Loucy (cell line): ENCODE data around the gene GDF9.

Source experiments
- H2AFZ ChIP-seq: fragments of 200-600 bp; sonication (generic); 2 replicates; pipeline ENCODE4 v1.6.0; 2016; ENCODE audit warnings: antibody characterized with exemption, mild to moderate bottlenecking, low read length, moderate library complexity
- H3F3A ChIP-seq: fragments of 200-600 bp; 2 replicates; pipeline ENCODE4 v1.6.0; 2016; ENCODE audit warnings: antibody characterized with exemption, low read depth, mild to moderate bottlenecking
- H3K27me3 ChIP-seq: fragments of 200-600 bp; sonication (generic); 2 replicates; pipeline ENCODE4 v1.6.1; 2014; ENCODE audit warnings: low read length, mild to moderate bottlenecking; ENCODE audit not compliant: insufficient read depth, poor library complexity, severe bottlenecking
- H3K36me3 ChIP-seq: fragments of 200-600 bp; sonication (generic); 2 replicates; pipeline ENCODE4 v1.6.1; 2016; ENCODE audit warnings: low read length; ENCODE audit not compliant: insufficient read depth
- H3K4me1 ChIP-seq: fragments of 200-600 bp; sonication (generic); 2 replicates; pipeline ENCODE4 v1.5.1; 2014; ENCODE audit warnings: low read length, mild to moderate bottlenecking; ENCODE audit not compliant: insufficient read depth, poor library complexity, severe bottlenecking
- H3K4me2 ChIP-seq: fragments of 200-600 bp; sonication (generic); 2 replicates; pipeline ENCODE4 v1.6.0; 2014; ENCODE audit warnings: antibody characterized with exemption, low read length, low read depth, mild to moderate bottlenecking; ENCODE audit not compliant: poor library complexity, severe bottlenecking
- H3K4me3 ChIP-seq: fragments of 200-600 bp; sonication (generic); 2 replicates; pipeline ENCODE4 v1.5.1; 2014; ENCODE audit warnings: low read length, mild to moderate bottlenecking, mixed read lengths; ENCODE audit not compliant: poor library complexity, severe bottlenecking
- H3K79me2 ChIP-seq: fragments of 200-600 bp; sonication (generic); 2 replicates; pipeline ENCODE4 v1.6.1; 2014; ENCODE audit warnings: low read length; ENCODE audit not compliant: insufficient read depth
- H3K9ac ChIP-seq: fragments of 200-600 bp; sonication (generic); 2 replicates; pipeline ENCODE4 v1.6.0; 2014; ENCODE audit warnings: mild to moderate bottlenecking, low read depth, low read length, moderate library complexity; ENCODE audit not compliant: poor library complexity, severe bottlenecking
- H3K9me2 ChIP-seq: fragments of 200-600 bp; sonication (generic); replicated peaks from 2 replicates; pipeline ENCODE4 v1.6.1; 2016; ENCODE audit warnings: low read depth, low read length, mixed read lengths
- H3K9me3 ChIP-seq: fragments of 200-600 bp; sonication (generic); 2 replicates; pipeline ENCODE4 v1.6.1; 2014; ENCODE audit warnings: mild to moderate bottlenecking, antibody characterized with exemption, low read length, low read depth; ENCODE audit not compliant: insufficient read depth
- H4K20me1 ChIP-seq: fragments of 200-600 bp; sonication (generic); 2 replicates; pipeline ENCODE4 v1.6.0; 2014; ENCODE audit warnings: antibody characterized with exemption, low read length, mild to moderate bottlenecking; ENCODE audit not compliant: insufficient read depth, poor library complexity, severe bottlenecking
- EZH2phosphoT487 ChIP-seq: fragments of 200-600 bp; IDR thresholded peaks from 2 replicates; pipeline ENCODE4 v1.6.1; 2018; ENCODE audit warnings: antibody characterized with exemption, mild to moderate bottlenecking, moderate library complexity, borderline replicate concordance
- TF ChIP-seq, protein P1 (sequence below): fragments of 200-600 bp; sonication (generic); conservative IDR thresholded peaks from 2 replicates; pipeline ENCODE4 v1.5.1; 2014; ENCODE audit warnings: mild to moderate bottlenecking, antibody characterized with exemption, low read length

Gene GDF9

DNA sequence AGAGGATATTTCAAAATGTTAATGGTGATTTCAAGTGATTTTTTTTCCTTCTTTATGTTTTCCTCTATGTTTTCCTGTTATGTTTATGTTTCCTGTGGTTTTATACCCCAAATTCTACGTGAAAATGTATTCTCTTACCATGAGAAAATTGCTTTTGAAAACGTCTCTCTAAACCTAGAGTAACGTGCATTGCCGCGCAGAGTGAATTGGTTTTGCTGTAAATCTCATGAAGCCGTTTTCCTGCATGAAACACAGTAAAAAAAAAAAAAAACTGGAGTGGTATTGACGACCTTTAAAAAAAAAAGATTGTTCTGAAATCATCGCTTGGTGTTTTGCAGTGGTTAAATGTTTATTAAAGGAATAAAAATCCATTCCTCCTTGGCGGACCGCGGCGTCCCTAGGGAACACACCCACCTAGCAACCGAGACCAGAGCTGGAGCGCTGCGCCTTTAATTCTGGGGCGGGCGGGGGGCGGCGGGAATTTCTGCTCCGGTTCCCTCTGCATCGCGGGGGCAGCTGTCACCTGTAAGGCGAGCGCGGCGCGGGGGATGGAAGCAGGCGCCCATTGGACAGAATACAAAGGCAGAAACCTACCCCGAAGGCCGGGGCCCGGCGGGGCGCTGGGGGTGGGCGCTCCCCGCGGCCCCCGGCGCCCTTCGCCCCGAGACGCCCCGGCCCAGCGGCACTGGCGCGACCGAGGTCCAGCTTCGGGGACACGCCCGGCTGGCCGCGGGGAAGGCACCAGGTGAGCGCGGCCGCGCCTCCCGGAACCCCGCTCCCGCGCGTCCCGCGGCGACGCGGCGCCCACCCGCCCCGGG lies 53.3 kb downstream of the GDF9 start, which contains the start of gene SOWAHA:
TSS of gene SOWAHA (plus strand) at position 522 of the 818 bp plus-strand sequence. CDS start 320 bp downstream, outside the sequence.
- H3K36me3 ChIP-seq = no peaks in the 10 kb centered on the region
- H3K9ac ChIP-seq = no peak within 1 kb of the TSS
- no peaks in the 10 kb centered on the region for H3F3A ChIP-seq
- TF ChIP-seq, protein P1, sequence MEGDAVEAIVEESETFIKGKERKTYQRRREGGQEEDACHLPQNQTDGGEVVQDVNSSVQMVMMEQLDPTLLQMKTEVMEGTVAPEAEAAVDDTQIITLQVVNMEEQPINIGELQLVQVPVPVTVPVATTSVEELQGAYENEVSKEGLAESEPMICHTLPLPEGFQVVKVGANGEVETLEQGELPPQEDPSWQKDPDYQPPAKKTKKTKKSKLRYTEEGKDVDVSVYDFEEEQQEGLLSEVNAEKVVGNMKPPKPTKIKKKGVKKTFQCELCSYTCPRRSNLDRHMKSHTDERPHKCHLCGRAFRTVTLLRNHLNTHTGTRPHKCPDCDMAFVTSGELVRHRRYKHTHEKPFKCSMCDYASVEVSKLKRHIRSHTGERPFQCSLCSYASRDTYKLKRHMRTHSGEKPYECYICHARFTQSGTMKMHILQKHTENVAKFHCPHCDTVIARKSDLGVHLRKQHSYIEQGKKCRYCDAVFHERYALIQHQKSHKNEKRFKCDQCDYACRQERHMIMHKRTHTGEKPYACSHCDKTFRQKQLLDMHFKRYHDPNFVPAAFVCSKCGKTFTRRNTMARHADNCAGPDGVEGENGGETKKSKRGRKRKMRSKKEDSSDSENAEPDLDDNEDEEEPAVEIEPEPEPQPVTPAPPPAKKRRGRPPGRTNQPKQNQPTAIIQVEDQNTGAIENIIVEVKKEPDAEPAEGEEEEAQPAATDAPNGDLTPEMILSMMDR = no peak
- TF ChIP-seq EZH2phosphoT487 = no peak
- no peaks in the 10 kb centered on the region for H3K4me1 ChIP-seq
- no peaks in the 10 kb centered on the region for H4K20me1 ChIP-seq
- H3K9me2 ChIP-seq = no peaks in the 10 kb centered on the region
- H3K27me3 ChIP-seq = no peaks in the 10 kb centered on the region
- H3K79me2 ChIP-seq = no peaks in the 10 kb centered on the region
- no peak within 1 kb of the TSS for H3K4me2 ChIP-seq
- no peak within 1 kb of the TSS for H2AFZ ChIP-seq
- H3K4me3 ChIP-seq = no peak within 1 kb of the TSS
- no peaks in the 10 kb centered on the region for H3K9me3 ChIP-seq

DNA sequence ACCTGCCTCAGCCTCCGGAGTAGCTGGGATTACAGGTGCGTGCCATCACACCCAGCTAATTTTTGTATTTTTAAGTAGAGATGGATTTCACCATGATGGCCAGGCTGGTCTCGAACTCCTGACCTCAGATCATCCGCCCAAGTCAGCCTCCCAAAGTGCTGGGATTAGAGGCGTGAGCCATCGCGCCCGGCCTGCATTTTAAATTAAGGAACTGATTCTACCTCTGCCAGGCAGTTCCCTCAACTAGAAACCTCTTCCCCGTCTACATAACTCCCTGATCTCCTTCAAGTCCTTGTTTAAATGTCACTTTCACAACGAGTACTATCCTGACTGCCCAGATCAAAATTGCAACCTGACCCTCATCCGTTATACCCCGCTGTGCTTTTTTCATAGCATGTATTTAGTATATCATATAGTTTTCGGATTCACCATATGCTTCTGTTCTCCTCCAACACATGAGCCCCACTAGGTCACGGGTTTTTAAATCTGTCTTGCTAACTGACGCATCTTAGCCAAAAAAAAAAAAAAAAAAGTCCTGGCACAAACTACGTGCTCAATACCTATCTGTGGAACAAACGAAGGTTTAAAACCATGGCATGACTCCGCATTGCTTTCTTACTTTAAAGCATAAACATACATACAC lies 54.0 kb downstream of the GDF9 start:
- Histone ChIP-seq H3K27me3 (no peaks in the 10 kb centered on the region), H3K9me3 (no peaks in the 10 kb centered on the region), H3F3A (no peaks in the 10 kb centered on the region), H2AFZ (no peak overlapping the region), H3K4me1 (no peaks in the 10 kb centered on the region), H3K9ac (no peak overlapping the region), H3K79me2 (no peaks in the 10 kb centered on the region), H3K9me2 (no peaks in the 10 kb centered on the region), H3K36me3 (no peaks in the 10 kb centered on the region), H3K4me2 (no peak overlapping the region), H3K4me3 (no peak overlapping the region), H4K20me1 (no peaks in the 10 kb centered on the region)
- TF ChIP-seq, protein P1 = no peak
- no peak for TF ChIP-seq EZH2phosphoT487
